Lower leg skin (tissue), 3 donors: ENCODE results near the gene GPC5.

Experiments used
- POLR2A ChIP-seq, 2 donors: fragments of 450-650 bp; IDR thresholded peaks; one replicate each; pipeline ENCODE4 v1.6.1; 2016 to 2017; ENCODE audit warnings: antibody characterized with exemption in 2 of 2, mild to moderate bottlenecking in 1 of 2, moderate library complexity in 1 of 2
- TF ChIP-seq, protein P1 (sequence below), 3 donors: fragments of 450-650 bp; IDR thresholded peaks; one replicate each; pipeline ENCODE4 v1.5.1; 2016; ENCODE audit warnings: antibody characterized with exemption in 3 of 3, mild to moderate bottlenecking in 3 of 3, moderate library complexity in 2 of 3

DNA sequence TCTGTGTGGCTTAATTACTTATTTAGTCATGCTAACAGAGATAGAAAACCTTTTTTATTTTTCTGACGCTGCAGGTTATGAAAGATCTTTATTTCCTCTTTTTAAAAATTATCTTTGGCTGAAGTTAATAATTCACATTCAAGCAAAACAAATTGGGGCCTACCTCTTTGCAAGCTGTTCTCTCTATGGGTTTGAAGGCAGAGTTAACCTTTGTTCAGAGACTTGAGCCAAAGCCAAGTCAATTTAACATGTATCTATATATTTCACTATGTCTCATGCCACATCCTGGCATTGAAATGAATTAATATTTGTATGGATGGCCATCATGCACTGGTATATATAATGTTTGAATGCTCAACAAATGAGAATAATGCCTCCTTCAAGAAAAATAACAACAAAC is 1150.9 kb downstream of the GPC5 start:
- TF ChIP-seq POLR2A (IDR thresholded peaks at IDR 0.05) = no peak
- TF ChIP-seq, protein P1, sequence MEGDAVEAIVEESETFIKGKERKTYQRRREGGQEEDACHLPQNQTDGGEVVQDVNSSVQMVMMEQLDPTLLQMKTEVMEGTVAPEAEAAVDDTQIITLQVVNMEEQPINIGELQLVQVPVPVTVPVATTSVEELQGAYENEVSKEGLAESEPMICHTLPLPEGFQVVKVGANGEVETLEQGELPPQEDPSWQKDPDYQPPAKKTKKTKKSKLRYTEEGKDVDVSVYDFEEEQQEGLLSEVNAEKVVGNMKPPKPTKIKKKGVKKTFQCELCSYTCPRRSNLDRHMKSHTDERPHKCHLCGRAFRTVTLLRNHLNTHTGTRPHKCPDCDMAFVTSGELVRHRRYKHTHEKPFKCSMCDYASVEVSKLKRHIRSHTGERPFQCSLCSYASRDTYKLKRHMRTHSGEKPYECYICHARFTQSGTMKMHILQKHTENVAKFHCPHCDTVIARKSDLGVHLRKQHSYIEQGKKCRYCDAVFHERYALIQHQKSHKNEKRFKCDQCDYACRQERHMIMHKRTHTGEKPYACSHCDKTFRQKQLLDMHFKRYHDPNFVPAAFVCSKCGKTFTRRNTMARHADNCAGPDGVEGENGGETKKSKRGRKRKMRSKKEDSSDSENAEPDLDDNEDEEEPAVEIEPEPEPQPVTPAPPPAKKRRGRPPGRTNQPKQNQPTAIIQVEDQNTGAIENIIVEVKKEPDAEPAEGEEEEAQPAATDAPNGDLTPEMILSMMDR (IDR thresholded peaks at IDR 0.05) = no peak
